Peyer's patch (tissue), 4 donors: ENCODE measurements around the gene EGR2.

ENCODE experiments used
- CTCF ChIP-seq, 6 experiments: fragments of 450-650 bp in 4 of 6; fragments of 200-600 bp in 2 of 6; sonication (generic) in 1 of 6; IDR thresholded peaks; one replicate each; pipeline ENCODE4 v1.5.1; 2017 to 2019; ENCODE audit warnings: antibody characterized with exemption in 6 of 6, mild to moderate bottlenecking in 3 of 6, moderate library complexity in 1 of 6
- POLR2A ChIP-seq, 2 donors: fragments of 450-650 bp; IDR thresholded peaks; one replicate each; pipeline ENCODE4 v1.5.1; 2017; ENCODE audit warnings: antibody characterized with exemption in 2 of 2, mild to moderate bottlenecking in 2 of 2, moderate library complexity in 2 of 2

- no peak for TF ChIP-seq POLR2A (IDR thresholded peaks at IDR 0.05)
- no peak for TF ChIP-seq CTCF (IDR thresholded peaks at IDR 0.05)
Observed at GRCh38 chr10:62790019-62790555, 26.1 kb downstream of the EGR2 start.
